ENCODE results near the gene PRDX6.
"Not testable (repeated sequence)": the region's sequence is repeated elsewhere in the genome, so short reads cannot be mapped to it uniquely, and the experiment has no call there.

The PRDX6 gene

GRCh38 chr1:173489149-173489600 lies 12.0 kb downstream of the PRDX6 start:
- H3K27ac ChIP-seq = peak overlapping the region; percentile 31
- TF ChIP-seq CTCF (conservative IDR thresholded peaks at IDR 0.05) = no peak

- TF ChIP-seq CTCF (conservative IDR thresholded peaks at IDR 0.05) = no peak
- no peak overlapping the region for H3K27ac ChIP-seq
These were observed 12.8 kb downstream of the PRDX6 start for GRCh38 chr1:173489929-173490328.

- TF ChIP-seq CTCF (conservative IDR thresholded peaks at IDR 0.05) = no peak
These were observed 14.4 kb downstream of the PRDX6 start for GRCh38 chr1:173491508-173491907.

GRCh38 chr1:173493125-173493524 lies 16.0 kb downstream of the PRDX6 start:
- H3K27ac ChIP-seq = not testable (repeated sequence)

More at GRCh38 chr1:173491508-173491907, 14.4 kb downstream of the PRDX6 start:
- H3K27ac ChIP-seq = no peak overlapping the region

- no peak overlapping the region for H3K27ac ChIP-seq
- no peak for TF ChIP-seq CTCF (conservative IDR thresholded peaks at IDR 0.05)
These were observed 18.6 kb downstream of the PRDX6 start for GRCh38 chr1:173495609-173496267.

- no peak for TF ChIP-seq CTCF (conservative IDR thresholded peaks at IDR 0.05)
These were observed 19.7 kb downstream of the PRDX6 start for GRCh38 chr1:173496757-173497320.

GRCh38 chr1:173499729-173500128 lies 22.6 kb downstream of the PRDX6 start:
- no peak for TF ChIP-seq CTCF (conservative IDR thresholded peaks at IDR 0.05)
- no peak overlapping the region for H3K27ac ChIP-seq

More at GRCh38 chr1:173496757-173497320, 19.7 kb downstream of the PRDX6 start:
- H3K27ac ChIP-seq = no peak overlapping the region

GRCh38 chr1:173502104-173502503 lies 25.0 kb downstream of the PRDX6 start:
- H3K27ac ChIP-seq = no peak overlapping the region
- TF ChIP-seq CTCF (conservative IDR thresholded peaks at IDR 0.05) = no peak
